Right cardiac atrium (tissue), 5 donors: ENCODE data around the gene CDKN2AIPNL. TPM values are rescaled to one million over a fixed set of nuclear protein-coding genes. Genes with fewer than 3 reads are reported as not detected.
"Not testable (repeated sequence)": the region's sequence is repeated elsewhere in the genome, so short reads cannot be mapped to it uniquely, and the experiment has no call there.

Experiments
- ATAC-seq, 2 donors: fragments of 200-7000 bp; cut with Tn5 transposase; one replicate each; pipeline versions ENCODE4 v1.8.0 to v1.9.1; 2020; ENCODE audit warnings: moderate library complexity in 2 of 2, mild to moderate bottlenecking in 1 of 2
- DNase-seq, 3 donors: peaks; one replicate each; pipeline ENCODE4 v3.0.0-alpha.2; 2020
- H3K27ac ChIP-seq: one replicate; pipeline ENCODE4 v1.5.1; 2013; ENCODE audit warnings: mild to moderate bottlenecking, low read length, control low read depth, moderate library complexity
- H3K27me3 ChIP-seq: one replicate; pipeline ENCODE4 v1.6.1; 2013; ENCODE audit not compliant: control insufficient read depth, insufficient read depth
- H3K4me1 ChIP-seq: one replicate; pipeline ENCODE4 v1.6.1; 2013; ENCODE audit warnings: low read length; ENCODE audit not compliant: control insufficient read depth, insufficient read depth
- H3K4me3 ChIP-seq: one replicate; pipeline ENCODE4 v1.5.1; 2013; ENCODE audit warnings: low read length, control low read depth
- H3K9me3 ChIP-seq: one replicate; pipeline ENCODE4 v1.6.1; 2013; ENCODE audit warnings: low read length; ENCODE audit not compliant: control insufficient read depth
- WGBS: extraction: QIAGEN DNeasy Blood & Tissue Kit; methylation state at CpG from one replicate; pipeline ENCODE4 v1.1.7; 2013; 5-methylcytosine and 5-hydroxymethylcytosine counted together
- intact Hi-C, 4 donors: fragments of 100-400 bp; cut with DNase I; formaldehyde crosslinking; loops; one replicate each; pipeline versions ENCODE4 v1.11.0 to v1.14.0; 2022 to 2023
- polyA plus RNA-seq: library from polyadenylated mRNA; stranded (reverse); fragments of 200-250 nt; gene quantifications from one replicate; pipeline ENCODE4 v1.2.3, GENCODE V29; 2013
- total RNA-seq, 4 donors: library from RNA; stranded (reverse); fragmentation: NEBNext Ultra II Directional; extraction: Animal tissue kit (Norgen Biotek cat#: 25700); gene quantifications; one replicate each; pipeline ENCODE4 v1.2.1, GENCODE V29; 2021
- donor health status: healthy with polysubstance abuse.
- donor health status: DM: no; HTN: yes; CAD: no.
- donor health status: DM: no; HTN: no; CAD: no.
- donor health status: DM: no; HTN: yes; CAD: no; lungs with severe emphysema.
- donor health status: DM: yes; HTN: yes; CAD: no.

Gene CDKN2AIPNL
- total and polyA plus RNA-seq, 5 donors, result 33.5 to 71.3 (median 41.4) TPM

DNA sequence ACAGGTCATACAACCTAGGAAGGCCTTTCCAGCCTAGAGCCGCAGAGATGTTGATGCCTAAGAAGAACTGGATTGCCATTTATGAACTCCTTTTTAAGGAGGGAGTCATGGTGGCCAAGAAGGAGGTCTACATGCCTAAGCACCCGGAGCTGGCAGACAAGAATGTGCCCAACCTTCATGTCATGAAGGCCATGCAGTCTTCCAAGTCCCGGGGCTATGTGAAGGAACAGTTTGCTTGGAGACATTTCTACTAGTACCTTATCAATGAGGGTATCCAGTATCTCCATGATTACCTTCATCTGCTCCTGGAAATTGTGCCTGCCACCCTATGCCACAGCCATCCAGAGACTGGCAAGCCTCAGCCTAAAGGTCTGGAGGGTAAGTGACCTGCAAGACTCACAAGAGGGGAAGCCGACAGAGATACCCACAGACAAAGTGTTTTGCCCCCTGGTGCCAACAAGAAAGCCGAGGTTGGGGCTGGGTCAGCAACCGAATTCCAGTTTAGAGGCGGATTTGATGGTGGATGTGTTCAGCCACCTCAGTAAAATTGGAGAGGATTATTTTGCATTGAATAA, 11.2 kb upstream of the CDKN2AIPNL start:
- WGBS, result 87% methylated on average over 7 of the region's 7 CpGs
- Histone ChIP-seq H3K4me3 (no peak overlapping the region), H3K27ac (no peak overlapping the region), H3K9me3 (no peaks in the 10 kb centered on the region), H3K4me1 (no peaks in the 10 kb centered on the region), H3K27me3 (no peaks in the 10 kb centered on the region)
- ATAC-seq, result no peak
- no peak for DNase-seq
- intact Hi-C loops, result no loop called here

DNA sequence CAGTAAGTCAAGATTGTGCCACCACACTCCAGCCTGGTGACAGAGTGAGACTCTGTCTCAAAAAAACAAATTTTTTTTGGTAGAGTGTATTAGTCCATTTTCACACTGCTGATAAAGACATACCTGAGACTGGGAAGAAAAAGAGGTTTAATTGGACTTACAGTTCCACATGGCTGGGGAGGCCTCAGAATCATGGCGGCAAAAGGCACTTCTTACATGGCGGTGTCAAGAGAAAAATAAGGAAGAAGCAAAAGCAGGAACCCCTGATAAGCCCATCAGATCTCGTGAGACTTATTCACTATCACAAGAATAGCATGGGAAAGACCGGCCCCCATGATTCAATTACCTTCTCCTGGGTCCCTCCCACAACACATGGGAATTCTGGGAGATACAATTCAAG, 9.4 kb upstream of the CDKN2AIPNL start:
- ATAC-seq, H3K4me1 ChIP-seq, H3K9me3 ChIP-seq, intact Hi-C loops, H3K27me3 ChIP-seq, H3K4me3 ChIP-seq, H3K27ac ChIP-seq, DNase-seq: not testable (repeated sequence)
- 88% methylated on average over 4 of the region's 4 CpGs for WGBS

DNA sequence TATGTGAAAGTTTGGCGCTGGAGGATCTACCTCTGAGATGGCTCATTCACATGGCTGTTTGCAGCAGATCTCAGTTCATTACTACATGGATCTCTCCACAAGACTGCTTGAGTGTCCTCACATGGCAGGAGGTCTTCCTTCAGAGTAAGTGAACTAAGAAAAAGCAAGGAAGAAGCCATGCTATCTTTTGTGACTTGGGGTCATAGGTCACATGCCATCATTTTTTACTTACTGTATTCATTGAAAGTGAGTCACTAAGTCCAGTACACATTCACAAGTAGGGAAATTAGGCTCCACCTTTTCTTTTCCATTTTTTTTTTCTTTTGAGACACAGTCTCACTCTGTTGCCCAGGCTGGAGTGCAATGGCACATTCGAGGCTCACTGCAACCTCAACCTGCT, 8.7 kb upstream of the CDKN2AIPNL start:
- Histone ChIP-seq H3K27me3 (no peaks in the 10 kb centered on the region), H3K4me1 (no peaks in the 10 kb centered on the region), H3K4me3 (no peak overlapping the region), H3K9me3 (no peaks in the 10 kb centered on the region), H3K27ac (no peak overlapping the region)
- DNase-seq (no peak), ATAC-seq (no peak)
- WGBS, result 88% methylated on average over 2 of the region's 2 CpGs
- intact Hi-C loops, result no loop called here

DNA sequence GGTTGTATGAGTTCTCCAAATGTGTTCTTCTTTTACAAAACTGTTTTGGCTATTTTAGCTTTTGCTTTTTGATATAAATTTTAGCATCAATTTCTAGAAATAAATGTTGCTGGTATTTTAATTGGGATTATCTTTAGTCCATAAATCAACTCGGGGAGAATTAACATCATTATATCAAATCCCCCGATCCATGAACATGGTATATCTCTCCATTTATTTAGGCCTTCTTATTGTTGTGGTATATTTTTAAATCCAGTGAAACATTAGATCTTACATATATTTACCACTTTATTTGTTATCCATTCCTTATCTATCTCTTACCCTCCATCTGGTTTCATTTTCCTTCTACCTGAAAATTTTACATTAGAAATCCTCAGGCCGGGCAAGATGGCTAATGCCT, 7.3 kb upstream of the CDKN2AIPNL start:
- Histone ChIP-seq H3K4me3 (no peak overlapping the region), H3K4me1 (no peaks in the 10 kb centered on the region), H3K9me3 (no peaks in the 10 kb centered on the region), H3K27me3 (no peaks in the 10 kb centered on the region), H3K27ac (no peak overlapping the region)
- ATAC-seq (no peak), DNase-seq (no peak)
- intact Hi-C loops, result loop anchor here in 1 of 4 donors (10.0 kb wide), 1 partner anchor 106 kb away; the partner anchor contains the start of gene JADE2
- 98% methylated on average over 3 of the region's 3 CpGs for WGBS

DNA sequence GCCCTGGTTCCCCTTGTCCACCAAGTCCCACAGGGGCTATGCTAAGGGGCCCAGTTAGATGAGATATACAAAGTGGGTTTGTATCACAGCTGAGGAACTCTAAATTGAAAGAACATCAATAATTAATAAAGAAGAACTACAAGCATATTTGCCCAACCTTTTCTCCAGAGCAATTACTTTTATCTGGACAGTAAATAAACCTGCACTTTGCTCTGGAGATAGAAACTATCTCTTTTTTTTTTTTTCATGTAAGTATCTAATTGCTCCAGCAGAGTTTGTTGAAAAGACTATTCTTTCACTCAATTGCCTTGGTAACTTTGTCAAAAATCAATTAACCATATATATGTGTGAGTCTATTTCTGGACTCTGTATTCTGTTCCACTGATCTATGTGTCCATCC, 6.0 kb upstream of the CDKN2AIPNL start:
- no peak overlapping the region for H3K27ac ChIP-seq
- ATAC-seq, result no peak
- no peaks in the 10 kb centered on the region for H3K9me3 ChIP-seq
- H3K4me3 ChIP-seq, result no peak overlapping the region
- no peaks in the 10 kb centered on the region for H3K4me1 ChIP-seq
- no peak for DNase-seq
- intact Hi-C loops, result loop anchor here in 1 of 4 donors (10.0 kb wide), 1 partner anchor 107 kb away; the partner anchor contains the start of gene JADE2
- no peaks in the 10 kb centered on the region for H3K27me3 ChIP-seq

DNA sequence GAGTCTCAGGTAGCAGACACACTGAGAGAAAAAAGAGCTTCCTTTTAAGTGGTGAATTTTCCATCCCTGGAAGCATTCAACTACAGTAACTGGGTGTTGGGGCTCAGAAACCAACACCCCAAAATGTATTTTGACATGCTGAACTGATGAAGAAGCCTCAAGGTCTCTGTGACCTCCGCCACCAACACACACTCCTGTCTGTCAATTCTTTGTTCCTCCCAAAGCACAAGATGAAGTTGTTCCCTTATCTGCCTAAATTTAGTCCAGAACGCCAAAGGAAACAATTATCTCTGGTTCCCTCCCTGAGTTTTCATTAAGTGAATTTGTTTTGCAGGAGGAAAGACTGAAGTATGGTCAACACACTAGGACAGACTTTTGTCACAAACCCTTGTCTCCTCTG, 1.4 kb upstream of the CDKN2AIPNL start:
- ATAC-seq, result no peak
- Histone ChIP-seq H3K9me3 (no peaks in the 10 kb centered on the region), H3K4me3 (no peak overlapping the region), H3K4me1 (peaks cover 2% of the 10 kb centered on the region), H3K27me3 (no peaks in the 10 kb centered on the region), H3K27ac (peak overlapping the region; percentile 31)
- DNase-seq, result no peak
- intact Hi-C loops, result loop anchor here in 3 of 4 donors (2.0 to 10.0 kb wide), 5 partner anchors 54 to 169 kb away; partner anchors contain the start of gene JADE2 (in 3 of the 3)
- 56% methylated on average over 2 of the region's 2 CpGs for WGBS

DNA sequence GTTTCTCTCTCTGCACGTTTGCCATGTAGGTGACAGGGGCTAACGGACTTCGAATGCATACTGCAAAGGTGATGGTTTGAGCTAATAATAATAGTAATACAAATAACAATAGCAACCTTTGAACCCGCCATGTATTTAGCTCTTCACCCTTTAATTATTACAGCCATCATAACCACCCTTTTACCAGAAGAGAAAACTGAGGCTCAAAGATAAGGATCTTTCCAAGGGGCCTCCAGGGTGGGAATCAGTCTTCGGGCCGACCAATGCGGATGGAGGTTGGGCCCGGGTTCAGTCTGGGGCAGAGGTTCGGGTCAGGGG, 494 bp downstream of the CDKN2AIPNL start:
- DNase-seq (no peak), ATAC-seq (no peak)
- intact Hi-C loops, result loop anchor here in 2 of 4 donors (5.0 to 10.0 kb wide), 4 partner anchors 56 to 171 kb away; partner anchors contain the start of gene JADE2 (in 2 of the 2)
- WGBS, result 8% methylated on average over 9 of the region's 9 CpGs
- Histone ChIP-seq H3K9me3 (no peaks in the 10 kb centered on the region), H3K27me3 (no peaks in the 10 kb centered on the region), H3K4me3 (peak overlapping the region; percentile 81), H3K4me1 (peaks cover 2% of the 10 kb centered on the region), H3K27ac (peak overlapping the region; percentile 3)

DNA sequence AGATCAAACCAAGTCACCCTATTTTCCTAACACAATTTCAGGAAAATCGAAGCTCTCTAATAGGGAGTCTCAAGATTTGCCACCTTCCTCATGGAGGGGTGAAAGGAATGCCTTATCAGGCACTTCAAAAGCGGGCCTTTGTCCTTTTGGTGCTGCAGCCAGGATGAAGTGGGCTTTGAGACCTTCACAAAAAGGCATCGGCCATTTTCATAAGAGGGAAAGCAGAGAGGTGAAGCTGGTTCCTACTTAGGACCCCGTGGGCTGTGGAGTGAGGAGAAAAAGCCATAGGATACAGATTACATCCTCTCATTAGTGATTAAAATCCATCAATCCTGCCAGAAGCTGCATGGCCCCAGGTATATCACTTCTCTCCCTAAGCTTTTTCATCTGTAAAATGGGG, 859 bp downstream of the CDKN2AIPNL start:
- no peaks in the 10 kb centered on the region for H3K27me3 ChIP-seq
- peaks cover 2% of the 10 kb centered on the region for H3K4me1 ChIP-seq
- no peak overlapping the region for H3K27ac ChIP-seq
- H3K4me3 ChIP-seq, result peak overlapping the region; percentile 81
- intact Hi-C loops, result loop anchor here in 2 of 4 donors (5.0 to 10.0 kb wide), 4 partner anchors 56 to 171 kb away; partner anchors contain the start of gene JADE2 (in 2 of the 2)
- no peaks in the 10 kb centered on the region for H3K9me3 ChIP-seq
- no peak for DNase-seq
- 61% methylated on average over 4 of the region's 4 CpGs for WGBS
- no peak for ATAC-seq

DNA sequence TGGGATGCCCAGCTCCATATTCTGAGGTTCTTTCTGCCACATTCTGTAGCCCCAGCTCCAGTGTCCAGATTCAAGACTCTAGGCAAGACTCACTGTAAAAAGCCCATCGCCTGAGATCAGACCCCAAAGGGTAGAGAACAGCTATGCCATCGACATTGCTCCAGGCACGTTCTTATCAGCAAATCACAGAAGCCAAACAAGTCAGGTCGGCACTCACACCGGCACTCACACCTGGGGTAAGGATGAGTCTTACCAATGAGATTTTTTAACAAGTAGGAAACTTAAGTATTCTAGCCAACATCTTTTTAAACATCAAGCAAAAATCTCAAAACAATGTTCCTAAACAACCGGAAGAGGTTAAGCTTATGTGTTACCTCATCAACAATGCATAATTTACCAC, 2.4 kb downstream of the CDKN2AIPNL start:
- ATAC-seq (no peak), DNase-seq (no peak)
- intact Hi-C loops, result no loop called here
- Histone ChIP-seq H3K9me3 (no peaks in the 10 kb centered on the region), H3K4me3 (no peak overlapping the region), H3K27ac (no peak overlapping the region), H3K4me1 (peaks cover 2% of the 10 kb centered on the region), H3K27me3 (no peaks in the 10 kb centered on the region)
- 72% methylated on average over 6 of the region's 6 CpGs for WGBS

DNA sequence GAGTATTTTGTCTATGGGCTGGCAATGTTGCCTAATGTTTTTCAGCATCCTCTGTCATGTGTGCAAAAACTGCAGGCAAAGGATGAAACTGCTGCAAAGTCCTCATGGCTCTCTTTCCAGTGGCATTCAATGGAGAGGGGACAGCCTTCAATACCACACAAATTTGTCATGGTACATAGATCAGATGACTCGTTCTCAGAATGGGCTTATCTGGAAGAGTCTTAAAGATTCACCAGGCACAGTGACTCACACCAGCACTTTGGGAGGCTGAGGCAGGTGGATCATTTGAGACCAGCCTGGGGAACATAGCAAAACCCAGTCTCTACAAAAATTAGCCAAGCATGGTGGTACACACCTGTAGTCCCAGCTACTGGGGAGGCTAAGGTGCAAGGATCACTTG, 5.3 kb downstream of the CDKN2AIPNL start:
- H3K9me3 ChIP-seq, result no peaks in the 10 kb centered on the region
- H3K27me3 ChIP-seq, result no peaks in the 10 kb centered on the region
- H3K4me1 ChIP-seq, result peaks cover 2% of the 10 kb centered on the region
- intact Hi-C loops, result no loop called here
- no peak overlapping the region for H3K27ac ChIP-seq
- no peak overlapping the region for H3K4me3 ChIP-seq
- DNase-seq, result no peak
- WGBS, result 79% methylated on average over 1 of the region's 1 CpG
- ATAC-seq, result no peak

DNA sequence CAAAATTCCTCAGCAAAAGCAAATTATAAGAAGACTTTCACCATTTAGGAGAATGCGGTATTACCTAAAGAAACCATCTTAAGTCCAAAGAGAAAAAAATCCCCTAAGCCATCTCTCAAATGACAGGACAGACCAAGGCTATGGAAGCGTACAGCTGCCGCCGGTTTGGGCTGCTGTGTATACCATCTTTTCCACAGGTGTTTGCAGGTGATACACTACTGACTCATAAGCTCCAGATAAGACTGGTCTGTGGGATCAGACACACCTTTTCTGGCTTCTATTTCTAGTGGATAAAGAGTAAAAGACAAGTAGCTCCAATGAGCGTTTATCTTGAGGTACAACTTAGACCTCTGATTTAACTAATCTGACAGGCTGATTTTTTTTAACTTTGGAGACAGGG, 7.7 kb downstream of the CDKN2AIPNL start:
- intact Hi-C loops, result no loop called here
- Histone ChIP-seq H3K27ac (no peak overlapping the region), H3K4me3 (no peak overlapping the region), H3K4me1 (no peaks in the 10 kb centered on the region), H3K27me3 (no peaks in the 10 kb centered on the region), H3K9me3 (no peaks in the 10 kb centered on the region)
- 95% methylated on average over 5 of the region's 5 CpGs for WGBS
- ATAC-seq (no peak), DNase-seq (no peak)
